Retinal pigment epithelial cell (primary cell): Measurements from ENCODE around the gene MINAR2.

ENCODE experiments used
- DNase-seq: peaks from one replicate; pipeline ENCODE4 v3.0.0-alpha.2; 2010; ENCODE audit warnings: low read depth
- H3K4me3 ChIP-seq: 2 replicates; pipeline ENCODE4 v1.5.1; 2011; ENCODE audit warnings: mild to moderate bottlenecking, low read length, control low read depth, moderate library complexity
- CTCF ChIP-seq: conservative IDR thresholded peaks from 2 replicates; pipeline ENCODE4 v1.5.1; 2011; ENCODE audit warnings: low read depth, low read length, control low read depth, inconsistent platforms

The MINAR2 gene

DNA sequence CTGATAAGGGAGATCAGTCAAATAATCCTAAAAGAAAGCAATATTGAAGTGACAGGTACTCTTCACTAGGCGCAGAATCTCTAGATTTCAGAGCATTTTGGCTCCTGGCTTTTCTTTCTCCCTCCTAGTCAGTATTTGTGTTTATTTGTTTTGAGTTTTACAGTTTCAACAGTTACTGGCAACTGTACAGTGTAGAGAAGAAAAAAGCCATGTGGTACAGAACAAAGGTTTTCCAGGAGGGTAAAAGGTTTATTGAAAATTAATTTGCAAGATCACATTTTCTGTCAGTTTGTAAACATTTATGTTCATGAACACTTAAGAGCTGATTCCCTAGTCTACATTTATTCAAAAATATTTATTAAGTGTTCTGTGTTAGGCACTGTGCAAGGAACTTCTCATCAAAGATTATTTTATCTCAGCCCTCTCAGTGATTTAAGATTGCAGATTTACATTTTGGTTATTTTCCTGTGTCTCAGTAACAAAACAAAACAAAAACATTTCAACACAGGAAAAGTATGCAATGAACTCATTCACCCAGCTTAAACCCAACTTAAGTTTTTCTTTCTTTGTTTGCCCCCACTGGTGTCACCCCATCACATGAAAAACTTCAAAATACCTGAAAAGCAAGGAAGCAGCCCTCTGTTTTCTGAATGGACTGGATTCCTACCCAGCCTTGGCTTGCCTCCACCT is 12.9 kb downstream of the MINAR2 start:
- no peak overlapping the region for H3K4me3 ChIP-seq
- DNase-seq = no peak
- TF ChIP-seq CTCF = no peak

DNA sequence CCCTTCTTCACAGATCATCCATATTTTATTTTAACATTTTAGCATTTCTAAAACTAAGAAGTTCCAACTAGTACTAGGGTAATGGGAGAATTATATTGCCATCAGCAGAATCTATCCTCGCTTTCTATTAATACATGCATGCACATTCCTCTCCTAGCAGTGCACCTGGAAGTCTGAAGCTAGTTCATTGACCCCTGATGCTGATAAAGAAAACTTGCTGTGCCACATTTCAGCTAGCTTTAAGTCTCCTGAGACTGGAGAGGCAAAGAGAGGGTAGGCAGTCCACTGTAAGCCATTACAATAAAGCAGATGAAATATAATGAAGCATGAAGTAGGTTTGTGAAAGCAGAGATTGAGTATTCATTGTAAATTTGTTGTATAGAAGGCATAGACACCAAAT is 15.8 kb downstream of the MINAR2 start:
- no peak for DNase-seq
- H3K4me3 ChIP-seq = no peak overlapping the region

GRCh38 chr5:129766798-129767197 is 18.9 kb downstream of the MINAR2 start:
- no peak overlapping the region for H3K4me3 ChIP-seq
- no peak for DNase-seq
- TF ChIP-seq CTCF = no peak

More for the DNA sequence above, 15.8 kb downstream of the MINAR2 start:
- TF ChIP-seq CTCF = no peak

DNA sequence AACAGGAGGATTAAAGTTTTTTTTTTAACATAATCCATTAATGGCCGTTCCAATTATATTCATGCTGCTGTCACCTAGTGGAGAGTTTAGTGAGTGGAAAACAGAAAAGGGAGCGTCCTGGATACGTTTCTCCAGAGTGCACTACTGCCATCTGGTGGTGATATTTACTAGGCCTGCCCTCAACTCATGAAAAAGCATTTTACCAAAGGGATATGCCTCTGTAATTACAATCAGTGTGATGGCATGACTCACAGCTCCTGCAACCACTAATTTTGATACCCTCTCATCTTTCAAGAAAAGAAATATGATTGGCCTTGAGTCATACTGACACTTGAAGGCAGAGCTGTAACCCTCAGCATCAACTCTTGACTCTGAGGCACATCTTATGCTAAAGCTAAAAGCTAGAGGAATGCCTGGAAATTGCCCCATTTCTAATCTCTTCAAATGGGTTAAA is 20.1 kb downstream of the MINAR2 start:
- no peak overlapping the region for H3K4me3 ChIP-seq
- peak; percentile 97 for TF ChIP-seq CTCF
- DNase-seq = peak; percentile 74

- TF ChIP-seq CTCF = no peak
- no peak for DNase-seq
- H3K4me3 ChIP-seq = no peak overlapping the region
Observed at GRCh38 chr5:129768735-129769134, 20.8 kb downstream of the MINAR2 start.

DNA sequence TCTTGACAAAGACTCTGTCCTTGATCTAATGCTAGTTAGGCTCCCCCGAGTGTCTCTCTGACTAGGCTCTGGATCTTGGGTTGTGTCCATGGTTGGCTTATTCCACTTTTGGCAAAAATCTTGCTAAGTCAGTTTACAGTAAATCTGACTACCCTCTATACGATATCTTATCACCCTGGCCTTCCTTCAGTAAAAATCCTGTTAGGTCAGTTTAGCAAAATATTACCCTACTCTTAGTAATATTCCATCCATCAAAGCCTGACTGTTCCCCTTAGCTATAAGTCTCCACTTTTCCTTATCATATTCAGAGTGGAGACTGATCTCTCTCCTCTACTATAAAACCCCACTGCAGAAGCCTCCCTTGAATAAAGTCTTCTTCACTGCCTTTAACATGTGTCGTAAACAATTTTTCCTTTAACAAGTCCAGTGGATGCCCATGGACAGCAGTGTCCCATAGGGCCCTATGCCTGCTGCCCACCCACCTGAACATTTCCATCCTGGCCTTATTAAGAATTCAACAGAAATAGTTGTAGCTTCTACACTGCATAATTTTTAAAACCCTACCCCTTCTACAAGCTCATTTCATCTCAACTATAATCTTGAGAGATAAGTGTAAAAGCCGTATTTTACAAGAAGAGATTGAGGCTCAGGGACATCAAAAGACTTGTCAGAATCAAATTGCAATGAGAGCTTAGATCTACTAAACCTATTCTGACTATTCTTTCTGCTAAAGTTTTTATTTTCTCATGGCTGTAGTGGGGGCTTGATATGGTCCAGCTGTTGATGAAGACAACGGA is 22.3 kb downstream of the MINAR2 start:
- no peak for TF ChIP-seq CTCF
- no peak for DNase-seq
- no peak overlapping the region for H3K4me3 ChIP-seq
